Bronchial epithelial cell (primary cell): ENCODE measurements around the gene REG1B. TPM values are rescaled to one million over a fixed set of nuclear protein-coding genes. Genes with fewer than 3 reads are reported as not detected.

Experiments
- DNase-seq: peaks from one replicate; pipeline ENCODE4 v3.0.0-alpha.2; 2010; ENCODE audit warnings: low read depth
- FAIRE-seq: peaks from 2 replicates; lab custom pipeline; 2011; peaks lifted over from hg19 to GRCh38; lab: Jason Lieb, UNC
- H3K27me3 ChIP-seq: 2 replicates; pipeline ENCODE4 v1.5.1; 2011; ENCODE audit warnings: low read length; ENCODE audit not compliant: control insufficient read depth, insufficient read depth
- H3K36me3 ChIP-seq: 2 replicates; pipeline ENCODE4 v1.5.1; 2011; ENCODE audit warnings: low read length; ENCODE audit not compliant: control insufficient read depth, insufficient read depth
- H3K4me3 ChIP-seq: 2 replicates; pipeline ENCODE4 v1.5.1; 2011; ENCODE audit warnings: mild to moderate bottlenecking, low read depth, low read length, control low read depth
- total RNA-seq: library from RNA; depleted of rRNA; stranded (reverse); fragments of >200 nt; gene quantifications from 2 replicates; pipeline ENCODE4 v1.2.1, GENCODE V29; 2014
- TF ChIP-seq, protein P1 (sequence below): IDR thresholded peaks from 2 replicates; pipeline ENCODE4 v1.5.1; 2011; ENCODE audit warnings: mild to moderate bottlenecking, moderate library complexity, low read length, control low read depth, inconsistent platforms; ENCODE audit not compliant: insufficient read depth, severe bottlenecking

REG1B gene
- total RNA-seq, 1 donor from 2014 or later = not detected

DNA sequence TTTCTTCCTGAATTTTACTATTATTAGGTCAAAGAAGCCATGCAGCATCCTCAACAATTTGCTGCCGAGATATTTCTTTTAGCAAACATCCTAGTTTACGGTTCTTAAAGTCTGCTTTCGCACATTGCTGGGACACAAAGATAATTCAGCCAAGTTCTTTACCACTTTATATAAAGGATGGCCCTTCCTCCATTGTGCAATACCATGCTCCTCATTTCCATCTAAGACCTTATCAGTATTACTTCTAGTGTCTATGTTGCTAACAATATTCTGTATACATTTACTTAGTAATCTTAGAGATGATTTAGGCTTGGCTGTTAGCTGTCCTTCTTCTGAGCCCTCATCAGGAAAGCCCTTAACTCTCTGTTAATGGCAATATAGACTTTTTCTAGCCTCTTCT, 24.5 kb upstream of the REG1B start:
- H3K27me3 ChIP-seq = no peaks in the 10 kb centered on the region
- FAIRE-seq (no peak), DNase-seq (no peak)
- no peaks in the 10 kb centered on the region for H3K36me3 ChIP-seq
- no peak overlapping the region for H3K4me3 ChIP-seq
- TF ChIP-seq, protein P1, sequence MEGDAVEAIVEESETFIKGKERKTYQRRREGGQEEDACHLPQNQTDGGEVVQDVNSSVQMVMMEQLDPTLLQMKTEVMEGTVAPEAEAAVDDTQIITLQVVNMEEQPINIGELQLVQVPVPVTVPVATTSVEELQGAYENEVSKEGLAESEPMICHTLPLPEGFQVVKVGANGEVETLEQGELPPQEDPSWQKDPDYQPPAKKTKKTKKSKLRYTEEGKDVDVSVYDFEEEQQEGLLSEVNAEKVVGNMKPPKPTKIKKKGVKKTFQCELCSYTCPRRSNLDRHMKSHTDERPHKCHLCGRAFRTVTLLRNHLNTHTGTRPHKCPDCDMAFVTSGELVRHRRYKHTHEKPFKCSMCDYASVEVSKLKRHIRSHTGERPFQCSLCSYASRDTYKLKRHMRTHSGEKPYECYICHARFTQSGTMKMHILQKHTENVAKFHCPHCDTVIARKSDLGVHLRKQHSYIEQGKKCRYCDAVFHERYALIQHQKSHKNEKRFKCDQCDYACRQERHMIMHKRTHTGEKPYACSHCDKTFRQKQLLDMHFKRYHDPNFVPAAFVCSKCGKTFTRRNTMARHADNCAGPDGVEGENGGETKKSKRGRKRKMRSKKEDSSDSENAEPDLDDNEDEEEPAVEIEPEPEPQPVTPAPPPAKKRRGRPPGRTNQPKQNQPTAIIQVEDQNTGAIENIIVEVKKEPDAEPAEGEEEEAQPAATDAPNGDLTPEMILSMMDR = no peak

DNA sequence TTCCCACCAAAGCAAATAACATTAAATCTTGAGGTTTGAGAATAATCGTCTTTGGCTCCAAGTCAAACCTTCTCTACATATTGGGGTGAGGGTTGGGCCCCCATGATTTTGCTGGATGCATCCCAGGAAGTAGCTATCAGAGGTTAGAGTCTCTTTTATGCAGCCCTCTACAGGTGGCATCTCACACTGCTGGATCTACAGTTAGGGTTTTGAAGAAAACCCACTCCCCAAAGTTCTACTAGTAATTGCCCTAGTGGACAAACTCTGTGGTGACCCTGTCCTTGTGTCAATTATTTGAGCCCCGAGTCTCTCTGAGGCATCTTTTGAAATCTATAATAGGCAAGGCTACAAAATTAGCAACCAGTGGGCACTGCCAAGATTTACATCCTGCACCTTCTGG, 17.5 kb upstream of the REG1B start:
- no peaks in the 10 kb centered on the region for H3K36me3 ChIP-seq
- no peak overlapping the region for H3K4me3 ChIP-seq
- no peak for DNase-seq
- TF ChIP-seq, protein P1 = no peak
- no peaks in the 10 kb centered on the region for H3K27me3 ChIP-seq
- no peak for FAIRE-seq

DNA sequence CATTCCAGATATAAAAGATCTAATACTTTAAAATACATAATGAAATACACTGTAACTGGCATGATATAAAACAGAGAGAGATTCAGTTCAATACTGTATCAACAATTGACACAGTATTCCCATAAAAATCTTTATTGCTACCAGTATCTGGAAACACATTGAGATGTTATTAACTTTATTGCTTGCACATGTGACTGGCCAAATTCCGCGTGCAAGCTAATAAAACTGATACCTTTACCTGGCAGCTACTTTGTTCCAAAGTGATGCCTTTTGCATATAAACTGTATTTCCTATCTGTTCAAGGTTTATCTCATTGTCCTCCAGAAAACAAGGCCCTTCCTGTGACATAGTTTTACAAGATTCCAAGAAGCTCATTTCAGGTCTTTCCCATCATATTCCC, 15.4 kb upstream of the REG1B start:
- no peak overlapping the region for H3K4me3 ChIP-seq
- FAIRE-seq = no peak
- TF ChIP-seq, protein P1 = no peak

DNA sequence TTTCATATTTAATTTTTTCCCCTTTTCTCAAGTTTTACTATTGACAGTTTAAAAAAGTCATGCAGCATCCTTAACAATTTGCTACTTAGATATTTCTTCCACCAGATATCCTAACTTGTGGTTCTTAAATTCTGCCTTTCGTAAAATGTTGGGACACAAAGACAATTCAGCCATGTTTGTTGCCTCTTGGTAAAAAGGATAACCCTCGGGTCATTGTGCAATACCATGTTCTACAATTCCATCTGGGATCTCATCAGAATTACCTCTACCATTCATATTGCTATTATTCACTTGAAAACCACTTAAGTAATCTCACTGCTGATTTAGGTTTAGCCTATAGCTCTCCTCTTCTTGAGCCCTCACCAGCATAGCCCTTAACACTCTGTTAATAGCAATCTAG, 13.2 kb upstream of the REG1B start:
- TF ChIP-seq, protein P1 = no peak
- FAIRE-seq (no peak), DNase-seq (no peak)
- Histone ChIP-seq H3K27me3 (no peaks in the 10 kb centered on the region), H3K36me3 (no peaks in the 10 kb centered on the region), H3K4me3 (no peak overlapping the region)

More for the DNA sequence above, 15.4 kb upstream of the REG1B start:
- Histone ChIP-seq H3K36me3 (no peaks in the 10 kb centered on the region), H3K27me3 (no peaks in the 10 kb centered on the region)
- no peak for DNase-seq

DNA sequence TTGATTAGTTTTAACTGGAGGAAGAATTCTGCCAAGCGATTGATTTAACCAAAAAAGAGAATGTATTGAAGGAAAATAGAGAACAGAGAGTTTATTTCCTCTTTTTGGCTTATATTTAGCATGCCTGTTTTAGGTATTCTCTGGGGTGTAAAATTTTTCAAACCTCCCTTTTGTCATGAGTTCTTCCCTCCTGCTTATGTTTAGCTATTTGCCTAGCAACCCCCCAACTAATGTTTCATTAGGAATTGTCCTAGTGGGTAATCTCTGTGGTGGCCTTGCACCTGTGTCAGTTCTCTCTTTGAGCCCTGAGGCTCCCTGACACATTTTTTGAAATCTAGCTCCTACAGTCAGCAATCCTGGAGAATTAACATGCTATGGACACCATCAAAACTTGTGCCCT, 12.5 kb upstream of the REG1B start:
- TF ChIP-seq, protein P1 = no peak
- FAIRE-seq = no peak
- Histone ChIP-seq H3K4me3 (no peak overlapping the region), H3K27me3 (no peaks in the 10 kb centered on the region), H3K36me3 (no peaks in the 10 kb centered on the region)
- DNase-seq = no peak

DNA sequence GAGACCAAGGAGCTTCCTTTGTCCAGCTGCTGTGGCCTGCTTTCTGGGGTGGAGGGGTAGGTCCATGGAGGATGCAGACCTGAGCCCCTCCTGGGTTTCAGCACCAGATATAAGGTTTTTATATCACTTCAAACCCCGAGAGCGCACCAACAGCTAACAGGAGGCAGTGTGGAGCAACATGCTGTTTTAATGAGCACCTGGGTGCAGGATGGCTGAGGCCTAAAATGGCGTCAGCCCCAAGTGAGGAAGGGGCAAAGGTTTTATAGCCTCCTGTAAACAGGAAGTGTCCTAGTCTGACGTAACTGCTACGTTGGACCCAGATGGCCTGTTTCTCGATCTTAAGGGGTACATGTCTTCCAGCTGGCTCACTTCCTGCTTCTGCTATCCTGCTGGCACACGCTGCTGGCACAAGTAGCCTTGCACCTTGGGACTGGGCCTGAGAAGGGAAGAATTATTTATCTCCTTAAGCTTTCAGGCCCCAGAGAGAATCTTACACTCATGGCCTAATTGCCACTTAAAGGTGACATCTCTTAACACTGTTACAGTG, 11.4 kb upstream of the REG1B start:
- Histone ChIP-seq H3K36me3 (no peaks in the 10 kb centered on the region), H3K27me3 (no peaks in the 10 kb centered on the region), H3K4me3 (no peak overlapping the region)
- FAIRE-seq (no peak), DNase-seq (no peak)
- TF ChIP-seq, protein P1 = no peak
